ENCODE data around the gene ZNF416.

- no peak for TF ChIP-seq EZH2phosphoT487 (IDR thresholded peaks at IDR 0.05; ENCODE audit: borderline replicate concordance)
- no peak for TF ChIP-seq CTCF (conservative IDR thresholded peaks at IDR 0.05; ENCODE audit: low read length)
These were observed 42.1 kb upstream of the ZNF416 start for GRCh38 chr19:57620673-57621348.
